Breast epithelium (tissue), 4 donors: ENCODE results near the gene ARID3A. TPM values are rescaled to one million over a fixed set of nuclear protein-coding genes. Genes with fewer than 3 reads are reported as not detected.

Source experiments
- DNase-seq, 2 donors: peaks; one replicate each; pipeline ENCODE4 v3.0.0-alpha.2; 2019; ENCODE audit warnings: low spot score in 2 of 2
- H3K27ac ChIP-seq, 2 donors: fragments of 200-600 bp; sonication (generic) in 1 of 2; one replicate each; pipeline ENCODE4 v1.5.1; 2016 to 2019; ENCODE audit warnings: mild to moderate bottlenecking in 1 of 2
- H3K27me3 ChIP-seq, 2 donors: fragments of 200-600 bp; sonication (generic) in 1 of 2; one replicate each; pipeline versions ENCODE4 v1.5.1 to v1.6.0; 2017 to 2019; ENCODE audit warnings: control low read depth in 1 of 2, mild to moderate bottlenecking in 1 of 2
- H3K36me3 ChIP-seq: fragments of 200-600 bp; one replicate; pipeline ENCODE4 v1.5.1; 2019
- H3K4me1 ChIP-seq, 2 donors: fragments of 200-600 bp; sonication (generic); one replicate each; pipeline ENCODE4 v1.5.1; 2016 to 2019; ENCODE audit warnings: control low read depth in 1 of 2
- H3K4me3 ChIP-seq, 3 donors: fragments of 200-600 bp; sonication (generic); 1 replicate in 2 of 3; 2 replicates in 1 of 3; pipeline ENCODE4 v1.5.1; 2016 to 2019; ENCODE audit warnings: mild to moderate bottlenecking in 3 of 3, moderate library complexity in 2 of 3
- H3K9me3 ChIP-seq, 2 donors: fragments of 200-600 bp; sonication (generic) in 1 of 2; one replicate each; pipeline ENCODE4 v1.5.1; 2016 to 2019; ENCODE audit warnings: control low read depth in 1 of 2
- POLR2A ChIP-seq: fragments of 450-650 bp; IDR thresholded peaks from one replicate; pipeline ENCODE4 v1.6.1; 2016; ENCODE audit warnings: antibody characterized with exemption, mild to moderate bottlenecking, moderate library complexity
- POLR2AphosphoS5 ChIP-seq, 3 donors: sonication (generic); formaldehyde crosslinking; IDR thresholded peaks; one replicate each; pipeline ENCODE4 v1.6.1; 2017; ENCODE audit warnings: antibody characterized with exemption in 3 of 3
- intact Hi-C: fragments of 100-400 bp; cut with DNase I; formaldehyde crosslinking; loops from one replicate; pipeline ENCODE4 v1.15.1; 2023; ENCODE audit warnings: low total_unique reads
- total RNA-seq, 3 donors: library from RNA; depleted of rRNA; stranded (reverse); fragments of >200 nt; gene quantifications; one replicate each; pipeline ENCODE4 v1.1.0, GENCODE V29; 2016
- TF ChIP-seq, protein P1 (sequence below), 3 donors: fragments of 450-650 bp; IDR thresholded peaks; one replicate each; pipeline ENCODE4 v1.5.1; 2016 to 2017; ENCODE audit warnings: antibody characterized with exemption in 3 of 3, mild to moderate bottlenecking in 3 of 3, moderate library complexity in 3 of 3

Gene ARID3A
- total RNA-seq, 3 donors from 2014 or later, result 3.5 to 11.1 (median 4.8) TPM

- Histone ChIP-seq H3K36me3 (no peaks in the 10 kb centered on the region), H3K9me3 (no peaks in the 10 kb centered on the region), H3K4me1 (peaks cover 0 to 5% of the 10 kb centered on the region in 2 donors), H3K27me3 (no peaks in the 10 kb centered on the region), H3K27ac (no peak overlapping the region), H3K4me3 (no peak overlapping the region)
- intact Hi-C loops, result no loop called here
- DNase-seq, result no peak
- TF ChIP-seq POLR2AphosphoS5 (IDR thresholded peaks at IDR 0.05) (no peak), POLR2A (no peak)
- TF ChIP-seq, protein P1, sequence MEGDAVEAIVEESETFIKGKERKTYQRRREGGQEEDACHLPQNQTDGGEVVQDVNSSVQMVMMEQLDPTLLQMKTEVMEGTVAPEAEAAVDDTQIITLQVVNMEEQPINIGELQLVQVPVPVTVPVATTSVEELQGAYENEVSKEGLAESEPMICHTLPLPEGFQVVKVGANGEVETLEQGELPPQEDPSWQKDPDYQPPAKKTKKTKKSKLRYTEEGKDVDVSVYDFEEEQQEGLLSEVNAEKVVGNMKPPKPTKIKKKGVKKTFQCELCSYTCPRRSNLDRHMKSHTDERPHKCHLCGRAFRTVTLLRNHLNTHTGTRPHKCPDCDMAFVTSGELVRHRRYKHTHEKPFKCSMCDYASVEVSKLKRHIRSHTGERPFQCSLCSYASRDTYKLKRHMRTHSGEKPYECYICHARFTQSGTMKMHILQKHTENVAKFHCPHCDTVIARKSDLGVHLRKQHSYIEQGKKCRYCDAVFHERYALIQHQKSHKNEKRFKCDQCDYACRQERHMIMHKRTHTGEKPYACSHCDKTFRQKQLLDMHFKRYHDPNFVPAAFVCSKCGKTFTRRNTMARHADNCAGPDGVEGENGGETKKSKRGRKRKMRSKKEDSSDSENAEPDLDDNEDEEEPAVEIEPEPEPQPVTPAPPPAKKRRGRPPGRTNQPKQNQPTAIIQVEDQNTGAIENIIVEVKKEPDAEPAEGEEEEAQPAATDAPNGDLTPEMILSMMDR (IDR thresholded peaks at IDR 0.05), result no peak
Measured at GRCh38 chr19:942133-942645, 16.4 kb downstream of the ARID3A start.

GRCh38 chr19:943551-944170, 17.8 kb downstream of the ARID3A start:
- Histone ChIP-seq H3K4me1 (peaks cover 0 to 5% of the 10 kb centered on the region in 2 donors), H3K36me3 (no peaks in the 10 kb centered on the region), H3K9me3 (no peaks in the 10 kb centered on the region), H3K27me3 (no peaks in the 10 kb centered on the region), H3K4me3 (no peak overlapping the region), H3K27ac (no peak overlapping the region)
- intact Hi-C loops, result no loop called here
- no peak for DNase-seq
- TF ChIP-seq, protein P1 (IDR thresholded peaks at IDR 0.05), result no peak
- no peak for TF ChIP-seq POLR2AphosphoS5 (IDR thresholded peaks at IDR 0.05)
- TF ChIP-seq POLR2A, result no peak

DNA sequence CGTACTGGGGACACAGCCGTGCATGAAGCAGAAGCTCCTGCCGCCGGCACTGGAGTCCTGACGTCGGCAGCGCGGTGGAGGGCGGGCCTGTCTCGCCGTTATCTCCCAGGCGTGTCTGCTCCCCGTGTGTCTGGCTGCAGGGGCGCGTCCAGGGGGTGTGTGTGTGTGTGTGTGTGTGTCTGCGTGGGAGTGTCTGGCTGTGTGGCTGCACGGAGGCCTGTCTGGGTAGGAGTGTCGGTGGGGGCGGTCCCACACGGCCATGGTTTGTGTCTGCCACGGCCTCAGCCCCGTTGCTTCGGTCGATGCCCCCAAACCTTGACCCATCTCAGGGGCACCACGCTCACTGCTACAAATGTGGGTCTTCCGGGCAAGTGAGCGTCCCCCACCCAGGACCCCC, 18.3 kb downstream of the ARID3A start:
- Histone ChIP-seq H3K27me3 (no peaks in the 10 kb centered on the region), H3K36me3 (no peaks in the 10 kb centered on the region), H3K9me3 (no peaks in the 10 kb centered on the region), H3K4me3 (no peak overlapping the region), H3K4me1 (peaks cover 0 to 5% of the 10 kb centered on the region in 2 donors), H3K27ac (no peak overlapping the region)
- intact Hi-C loops, result no loop called here
- DNase-seq, result no peak
- TF ChIP-seq, protein P1 (IDR thresholded peaks at IDR 0.05), result no peak
- TF ChIP-seq POLR2AphosphoS5 (IDR thresholded peaks at IDR 0.05), result no peak
- TF ChIP-seq POLR2A, result no peak

DNA sequence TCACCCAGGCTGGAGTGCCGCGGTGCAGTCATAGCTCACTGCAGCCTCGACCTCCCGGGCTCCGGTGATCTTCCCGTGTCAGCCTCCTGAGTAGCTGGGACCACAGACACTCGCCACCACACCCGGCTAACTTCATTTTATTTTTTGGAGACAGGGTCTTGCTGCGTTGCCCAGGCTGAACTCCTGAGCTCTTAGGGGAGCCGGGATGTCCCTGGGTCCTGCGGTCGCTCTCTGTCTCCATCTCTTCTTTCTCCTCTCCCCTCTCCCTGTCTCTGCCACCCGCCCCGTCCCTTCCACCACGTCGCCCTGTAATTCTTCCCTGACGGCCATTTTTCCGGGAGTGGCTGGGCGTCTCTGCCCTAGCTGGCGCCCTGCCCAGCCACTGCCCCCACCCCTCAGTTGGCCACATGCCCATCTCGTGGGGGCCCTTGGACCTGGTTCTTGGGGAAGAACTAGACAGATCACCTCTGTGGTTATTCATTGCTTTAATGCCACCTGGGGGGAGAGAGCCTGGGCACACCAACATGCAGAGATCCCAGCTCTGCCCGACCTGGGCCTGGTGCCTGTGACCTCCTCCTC, 18.9 kb downstream of the ARID3A start:
- peaks cover 0 to 5% of the 10 kb centered on the region in 2 donors for H3K4me1 ChIP-seq
- no peak overlapping the region for H3K27ac ChIP-seq
- DNase-seq, result no peak
- no peak overlapping the region for H3K4me3 ChIP-seq
- no peaks in the 10 kb centered on the region for H3K36me3 ChIP-seq
- H3K9me3 ChIP-seq, result no peaks in the 10 kb centered on the region
- no peaks in the 10 kb centered on the region for H3K27me3 ChIP-seq
- intact Hi-C loops, result no loop called here
- no peak for TF ChIP-seq POLR2AphosphoS5 (IDR thresholded peaks at IDR 0.05)
- TF ChIP-seq, protein P1 (IDR thresholded peaks at IDR 0.05), result no peak
- no peak for TF ChIP-seq POLR2A
